ENCODE data around the gene KCTD17. TPM values are rescaled to one million over a fixed set of nuclear protein-coding genes. Genes with fewer than 3 reads are reported as not detected.

KCTD17 gene
- total RNA-seq, 1 donor from 2014 or later: 2.0 TPM

DNA sequence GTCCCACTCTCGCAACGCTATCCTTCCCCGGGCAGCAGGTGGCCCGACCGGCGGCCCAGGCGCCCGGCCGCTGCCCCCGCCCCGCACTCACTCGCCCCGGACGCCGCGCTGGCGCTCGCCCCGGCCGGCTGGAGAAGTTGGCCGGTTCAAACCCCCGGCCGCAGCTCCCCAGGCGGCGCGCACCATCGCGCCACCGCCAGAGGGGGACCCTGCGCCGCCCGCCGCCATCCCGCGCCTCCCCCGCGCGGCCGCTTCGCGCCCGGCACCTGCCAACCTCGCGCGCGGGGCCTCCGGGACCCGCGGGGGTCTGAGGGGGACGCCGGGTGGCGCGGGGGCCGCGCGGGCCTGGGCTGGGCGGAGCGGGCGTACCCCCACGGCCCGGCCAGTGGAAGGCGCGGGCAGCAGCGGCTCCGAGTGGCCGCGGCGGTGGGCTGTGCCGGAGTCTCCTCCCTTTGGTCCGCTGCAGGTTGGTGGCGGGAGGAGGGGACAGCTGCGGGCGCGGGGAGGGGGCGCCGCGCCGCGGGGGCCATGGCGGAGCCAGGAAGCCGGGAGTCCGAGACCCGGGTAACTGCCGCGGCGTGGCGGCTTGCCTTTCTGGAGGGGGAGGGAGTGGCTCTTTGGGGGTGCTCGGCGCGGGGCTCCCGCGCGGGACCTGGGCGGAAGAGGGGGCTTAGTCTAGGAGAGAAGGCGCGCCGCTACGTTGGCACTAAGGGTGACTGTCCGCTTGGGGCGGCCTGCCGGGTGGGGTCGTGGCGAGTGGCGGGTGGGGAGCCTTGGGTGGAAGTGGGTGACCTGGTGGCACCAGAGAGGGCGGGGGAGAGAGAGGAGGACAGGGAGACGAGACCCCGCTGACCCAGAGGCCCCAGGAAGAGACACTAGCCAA is 32.0 kb upstream of the KCTD17 start, which contains the start of the genes MPST and TST:
TSS of gene MPST (plus strand) at position 434 of the 883 bp plus-strand sequence. CDS start at position 529, 95 bp downstream.
TSS of gene TST (minus strand) at position 139 of the 883 bp plus-strand sequence. CDS start 715 bp downstream, outside the sequence.
- DNase-seq (ENCODE audit: low spot score): peak; percentile 85
- peak; percentile 57 for ATAC-seq

DNA sequence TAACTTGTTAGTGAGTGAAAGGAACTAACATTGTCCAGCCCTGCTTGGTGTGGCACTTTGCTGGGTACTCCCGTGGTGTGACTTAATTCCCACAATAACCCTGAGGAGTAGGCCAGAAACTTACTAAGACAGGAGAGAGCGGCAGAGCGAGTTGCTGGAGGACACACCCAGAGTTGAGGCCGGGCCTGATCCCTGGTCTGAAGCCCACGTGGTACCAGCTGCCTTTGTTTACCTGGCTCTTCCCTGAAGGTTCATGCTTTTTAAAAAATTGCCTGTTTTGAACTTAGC is 31.4 kb upstream of the KCTD17 start:
- DNase-seq (ENCODE audit: low spot score) (peak; percentile 69), ATAC-seq (peak; percentile 15)

DNA sequence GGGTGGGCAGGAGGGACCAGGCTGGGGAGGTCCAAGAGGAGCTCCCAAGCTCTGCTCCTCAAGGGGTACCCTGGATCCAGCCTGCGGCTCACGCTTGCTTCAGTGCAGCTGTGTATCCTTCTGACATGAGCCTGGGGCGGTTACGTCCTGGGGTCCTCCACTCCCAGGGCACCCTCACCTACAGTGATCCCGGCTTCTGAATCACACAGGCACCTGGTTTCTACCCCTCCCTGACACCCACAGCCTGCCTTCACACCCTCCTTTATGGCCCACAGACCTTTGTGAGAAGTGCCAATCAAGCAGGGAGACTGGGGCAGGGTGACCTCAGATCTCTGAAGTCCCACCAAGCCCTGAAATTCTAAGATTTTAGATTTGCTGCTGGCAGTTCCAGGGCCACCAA is 30.5 kb upstream of the KCTD17 start:
- ATAC-seq (no peak), DNase-seq (ENCODE audit: low spot score) (no peak)

DNA sequence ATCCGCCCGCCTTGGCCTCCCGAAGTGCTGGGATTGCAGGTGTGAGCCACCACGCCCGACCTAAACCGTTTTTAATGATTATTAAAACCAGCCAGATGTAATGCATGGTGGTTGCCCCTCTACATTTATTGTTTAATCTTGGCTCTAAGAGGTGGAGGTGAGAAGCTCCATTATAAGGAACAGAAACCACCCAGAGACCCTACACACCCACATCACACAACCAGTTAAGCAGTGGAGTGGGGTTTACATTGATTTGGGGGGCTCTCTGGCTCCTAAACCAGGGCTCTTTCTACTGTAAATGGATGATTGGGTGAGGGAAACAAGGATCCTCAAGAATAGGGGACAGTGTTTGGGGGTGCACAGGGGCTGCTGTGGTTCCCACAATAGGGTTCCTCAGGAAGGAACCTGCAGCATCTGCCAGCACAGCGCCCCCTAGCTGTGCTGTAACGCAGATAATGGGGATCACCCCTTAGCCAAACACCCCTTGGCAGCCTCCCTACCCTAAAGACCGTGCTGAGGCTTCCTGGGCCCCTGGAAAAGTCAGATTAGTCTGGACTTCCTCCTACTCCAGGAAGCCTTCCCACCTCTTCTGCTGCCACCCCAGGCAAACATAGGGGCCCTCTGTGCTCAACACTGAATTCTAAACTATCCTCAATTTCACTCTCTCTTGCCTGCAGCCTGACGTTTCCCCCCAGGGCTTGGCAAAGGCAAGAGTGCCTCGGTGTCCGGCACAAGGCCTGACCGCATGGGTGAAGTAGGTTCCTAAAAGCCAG is 29.6 kb upstream of the KCTD17 start:
- ATAC-seq (no peak), DNase-seq (ENCODE audit: low spot score) (no peak)

DNA sequence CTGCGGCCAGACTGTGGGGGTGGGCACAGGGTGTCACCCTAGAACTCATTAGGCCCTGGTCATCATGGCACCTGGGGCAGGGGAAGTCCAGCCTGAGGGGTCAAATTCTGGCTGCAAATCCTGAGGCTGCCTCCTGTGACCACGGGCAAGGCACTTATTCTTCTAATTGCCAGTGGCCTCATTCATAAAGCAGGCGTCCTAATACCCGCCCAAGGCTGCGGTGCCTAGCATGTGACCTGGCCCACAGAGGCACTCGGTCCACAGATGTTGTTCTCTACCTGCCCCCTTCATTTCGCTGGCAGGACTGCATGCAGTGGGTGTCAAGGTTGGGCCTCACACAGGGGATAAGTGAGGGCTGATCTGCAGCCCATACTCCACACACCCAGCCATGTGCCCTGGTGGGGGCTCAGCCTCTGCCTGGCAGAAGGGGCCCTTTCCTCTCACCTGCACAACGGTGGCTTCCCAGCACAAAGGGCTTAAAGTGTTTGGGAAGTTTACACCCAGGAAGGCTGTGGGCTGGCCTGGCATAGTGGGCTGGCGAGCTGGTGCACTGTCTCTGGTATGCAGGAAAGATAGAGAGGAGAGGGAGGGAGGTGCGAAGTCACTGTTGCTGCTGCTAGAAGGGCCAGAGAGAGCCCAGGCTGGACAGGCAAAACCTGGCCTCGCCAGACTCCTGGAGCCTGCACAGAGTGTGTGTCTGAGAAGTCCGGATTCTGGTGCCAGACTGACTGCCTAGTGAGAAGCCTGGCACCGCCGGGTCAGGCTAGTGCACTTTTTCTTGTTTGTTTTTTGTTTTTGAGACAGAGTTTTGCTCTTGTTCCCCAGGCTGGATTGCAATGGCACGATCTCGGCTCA is 28.8 kb upstream of the KCTD17 start:
- DNase-seq (ENCODE audit: low spot score) (peak; percentile 77), ATAC-seq (peak; percentile 38)

DNA sequence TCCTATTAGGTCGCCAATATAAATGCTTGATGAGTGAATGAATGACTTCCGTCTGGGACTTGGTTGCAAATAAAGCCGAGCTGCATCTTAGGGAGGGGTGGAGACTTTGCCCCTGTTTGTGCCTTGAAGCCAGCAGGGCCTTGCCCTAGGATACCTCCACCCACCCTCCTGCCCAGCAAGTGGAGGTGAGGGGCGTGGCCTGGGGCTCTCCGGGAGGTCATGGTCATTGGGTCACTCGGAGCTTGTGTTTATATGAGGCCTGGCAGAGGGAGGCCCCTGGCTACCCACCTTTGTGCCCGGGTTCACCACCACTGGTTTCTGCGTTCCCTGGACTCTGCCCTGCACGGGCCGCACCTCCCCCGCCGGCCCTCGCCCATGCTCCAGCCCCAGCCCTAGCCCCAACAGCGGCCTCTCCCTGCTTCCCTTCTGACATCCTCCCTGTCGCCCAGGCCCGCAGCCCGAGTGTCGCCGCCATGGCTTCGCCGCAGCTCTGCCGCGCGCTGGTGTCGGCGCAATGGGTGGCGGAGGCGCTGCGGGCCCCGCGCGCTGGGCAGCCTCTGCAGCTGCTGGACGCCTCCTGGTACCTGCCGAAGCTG is 27.7 kb upstream of the KCTD17 start:
- peak; percentile 97 for DNase-seq (ENCODE audit: low spot score)
- ATAC-seq: peak; percentile 68

DNA sequence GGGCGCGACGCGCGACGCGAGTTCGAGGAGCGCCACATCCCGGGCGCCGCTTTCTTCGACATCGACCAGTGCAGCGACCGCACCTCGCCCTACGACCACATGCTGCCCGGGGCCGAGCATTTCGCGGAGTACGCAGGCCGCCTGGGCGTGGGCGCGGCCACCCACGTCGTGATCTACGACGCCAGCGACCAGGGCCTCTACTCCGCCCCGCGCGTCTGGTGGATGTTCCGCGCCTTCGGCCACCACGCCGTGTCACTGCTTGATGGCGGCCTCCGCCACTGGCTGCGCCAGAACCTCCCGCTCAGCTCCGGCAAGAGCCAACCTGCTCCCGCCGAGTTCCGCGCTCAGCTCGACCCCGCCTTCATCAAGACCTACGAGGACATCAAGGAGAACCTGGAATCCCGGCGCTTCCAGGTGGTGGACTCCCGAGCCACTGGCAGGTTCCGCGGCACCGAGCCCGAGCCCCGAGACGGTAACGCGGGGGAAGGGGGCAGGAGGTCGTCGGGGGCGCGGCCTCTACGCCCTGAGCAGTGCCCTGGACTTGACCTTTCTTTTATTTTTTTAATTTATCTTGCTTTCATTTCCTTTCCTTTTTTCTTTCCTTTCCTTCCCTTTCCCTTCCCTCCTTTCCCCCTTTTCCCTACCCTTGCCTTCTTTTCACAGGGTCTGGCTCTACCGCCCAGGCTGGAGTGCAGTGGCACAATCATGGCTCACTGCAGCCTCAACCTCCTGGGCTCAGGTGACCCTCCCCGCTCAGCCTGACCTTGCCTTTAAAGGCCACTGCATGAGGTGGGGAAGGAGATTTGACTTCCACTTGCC is 27.0 kb upstream of the KCTD17 start:
- DNase-seq (ENCODE audit: low spot score) (peak; percentile 76), ATAC-seq (peak; percentile 36)

DNA sequence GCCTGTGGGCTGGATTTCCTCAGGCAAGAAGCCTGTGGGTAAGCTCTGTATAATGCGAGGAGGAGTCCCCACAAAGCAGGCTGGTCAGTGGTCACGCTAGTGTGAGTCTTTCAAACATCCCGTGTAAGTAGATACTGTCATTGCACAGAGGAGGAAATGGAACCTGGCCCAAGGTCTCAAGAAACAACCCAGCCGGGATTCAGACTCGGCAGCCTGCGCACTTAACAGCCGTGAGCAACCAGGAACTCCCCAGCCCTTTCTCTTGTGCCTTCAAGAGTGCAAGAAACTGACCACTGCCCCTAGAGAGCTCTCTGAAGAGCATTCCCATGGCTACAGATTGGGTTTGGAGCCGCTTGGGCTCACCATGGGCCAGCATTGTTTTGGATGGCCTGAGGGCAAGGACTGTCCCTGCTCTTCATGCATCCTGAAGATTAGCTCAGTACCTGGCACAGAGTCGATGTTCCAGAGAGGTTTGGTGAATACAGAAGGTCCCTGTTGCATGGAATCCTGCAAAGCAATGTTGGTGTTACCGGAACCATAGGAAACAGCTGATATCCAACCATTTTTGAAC is 26.0 kb upstream of the KCTD17 start:
- ATAC-seq (no peak), DNase-seq (ENCODE audit: low spot score) (no peak)

DNA sequence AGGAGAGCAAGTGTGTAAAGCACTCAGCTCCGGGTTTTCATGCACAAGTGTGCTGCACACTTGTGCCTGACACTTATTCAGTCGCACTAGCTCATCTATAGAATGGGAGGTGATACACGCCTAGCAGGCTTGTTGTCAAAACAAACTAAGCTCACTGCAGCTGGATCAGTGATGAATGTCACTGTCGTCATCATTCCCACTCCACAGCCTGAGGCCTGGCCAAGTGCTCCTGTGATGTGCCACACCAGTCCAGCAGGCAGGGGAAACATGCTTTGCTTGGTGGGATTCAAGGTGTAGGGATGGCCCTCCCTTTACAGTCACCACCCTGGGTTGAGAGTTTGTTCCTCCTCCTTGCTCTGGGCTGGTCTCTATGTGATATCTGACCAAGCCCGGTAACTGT is 25.2 kb upstream of the KCTD17 start:
- ATAC-seq (no peak), DNase-seq (ENCODE audit: low spot score) (no peak)

DNA sequence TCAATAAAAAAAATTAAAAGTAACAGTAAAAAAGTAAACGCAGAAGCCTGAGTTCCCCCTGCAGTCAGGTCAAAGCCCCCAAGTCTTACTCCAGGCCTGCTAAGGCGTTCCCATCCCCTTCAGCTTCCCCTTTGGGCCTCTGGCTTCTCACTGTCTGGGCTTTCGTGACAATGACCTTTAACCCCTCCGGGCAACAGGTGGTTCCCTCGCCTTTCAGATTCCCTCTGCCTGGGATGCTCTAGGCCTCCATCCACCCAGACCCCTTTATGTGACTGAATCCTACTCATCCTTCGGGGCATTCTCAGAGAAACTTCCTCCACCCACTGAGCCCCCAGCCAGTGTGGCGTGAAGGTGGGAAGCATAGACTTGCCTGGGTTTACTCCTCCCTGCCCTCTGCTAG is 24.0 kb upstream of the KCTD17 start:
- ATAC-seq: no peak
- DNase-seq (ENCODE audit: low spot score): no peak

DNA sequence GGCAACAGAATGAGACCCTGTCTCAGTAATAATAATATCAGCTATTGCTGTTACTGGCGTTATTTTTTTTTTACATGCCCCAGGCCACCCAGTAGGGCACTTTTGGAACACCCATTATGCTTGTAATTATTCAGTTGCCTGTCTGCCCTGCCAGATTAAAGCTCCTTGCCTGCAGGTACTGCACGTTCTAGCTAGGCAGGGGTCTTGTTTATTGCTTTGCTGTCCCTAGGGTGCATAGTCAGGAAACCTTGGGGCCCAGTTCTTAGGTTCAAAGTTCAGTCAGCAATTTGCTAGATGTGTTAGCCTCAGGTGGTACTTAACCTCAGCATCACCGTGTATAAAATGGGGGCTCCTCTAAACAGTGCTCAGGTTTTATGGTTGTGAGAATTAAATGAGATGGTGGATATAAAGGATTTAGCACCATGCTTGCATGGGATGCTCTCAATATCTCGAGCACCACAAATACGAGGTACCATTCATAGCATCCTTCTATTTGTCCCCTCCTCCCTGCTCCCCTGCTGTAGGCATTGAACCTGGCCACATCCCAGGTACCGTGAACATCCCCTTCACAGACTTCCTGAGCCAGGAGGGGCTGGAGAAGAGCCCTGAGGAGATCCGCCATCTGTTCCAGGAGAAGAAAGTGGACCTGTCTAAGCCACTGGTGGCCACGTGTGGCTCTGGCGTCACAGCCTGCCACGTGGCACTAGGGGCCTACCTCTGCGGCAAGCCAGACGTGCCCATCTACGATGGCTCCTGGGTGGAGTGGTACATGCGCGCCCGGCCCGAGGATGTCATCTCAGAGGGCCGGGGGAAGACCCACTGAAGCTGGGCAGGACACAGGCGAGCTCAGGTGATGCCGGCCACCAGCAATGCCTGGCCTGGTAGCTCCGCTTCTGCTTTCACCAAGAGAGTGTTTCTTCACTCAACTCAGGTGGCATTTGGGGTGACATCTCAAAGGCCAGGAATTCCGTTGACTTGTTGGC is 22.6 kb upstream of the KCTD17 start:
- ATAC-seq (no peak), DNase-seq (ENCODE audit: low spot score) (peak; percentile 47)

DNA sequence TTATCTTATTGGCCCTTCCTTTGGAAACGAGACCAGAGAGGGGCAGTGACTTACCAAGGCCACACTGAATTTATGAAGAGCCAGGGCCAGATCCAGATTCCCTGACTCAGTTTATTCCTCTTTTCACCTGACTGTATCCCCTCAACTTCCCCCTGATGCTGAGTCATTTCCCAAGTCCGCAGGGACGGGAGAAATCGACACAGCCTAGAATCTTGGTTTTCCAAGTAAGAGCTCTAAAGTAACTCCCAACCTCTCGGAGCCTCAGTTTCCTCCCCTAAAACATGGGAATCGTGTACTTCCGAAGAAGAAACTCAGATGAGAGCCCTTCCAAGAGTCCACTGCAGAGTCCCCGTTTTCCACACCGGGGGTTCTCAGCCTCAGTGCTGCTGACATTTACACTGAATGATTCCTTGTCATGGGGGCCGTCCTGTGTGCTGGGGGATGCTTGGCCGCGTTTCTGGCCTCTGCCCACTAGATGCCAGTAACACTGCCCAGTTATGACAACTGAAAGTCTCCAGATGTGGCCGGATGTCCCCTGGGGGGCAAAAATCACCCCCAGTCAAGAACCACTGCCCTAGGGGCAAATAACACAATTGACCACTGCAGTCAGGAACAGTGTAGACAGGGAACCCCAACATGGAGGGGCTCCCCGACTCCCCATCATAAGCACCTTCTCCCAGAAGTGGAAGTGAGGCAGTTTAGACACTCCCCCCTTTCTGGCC is 20.8 kb upstream of the KCTD17 start:
- DNase-seq (ENCODE audit: low spot score): peak; percentile 47
- ATAC-seq: no peak

DNA sequence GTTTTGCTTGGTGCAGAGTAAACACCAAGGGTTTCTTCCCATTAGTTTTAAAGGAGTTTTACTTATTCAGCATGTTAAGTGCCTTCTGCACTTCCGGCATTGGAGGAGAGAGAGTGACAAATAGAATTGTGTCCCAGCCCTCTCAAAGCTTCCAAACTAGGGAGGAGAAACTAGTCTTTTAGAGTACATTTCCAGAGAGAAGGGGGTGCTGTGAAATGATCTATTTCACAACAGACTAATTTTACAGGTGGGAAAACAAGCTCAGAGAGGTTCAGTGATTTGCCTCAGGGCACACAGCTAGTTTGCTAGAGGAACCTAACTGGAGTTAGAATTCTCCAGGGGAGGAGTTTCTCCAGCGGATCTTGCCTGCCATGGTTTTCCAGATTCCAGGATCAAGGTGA is 19.4 kb upstream of the KCTD17 start:
- ATAC-seq: peak; percentile 4
- DNase-seq (ENCODE audit: low spot score): no peak

DNA sequence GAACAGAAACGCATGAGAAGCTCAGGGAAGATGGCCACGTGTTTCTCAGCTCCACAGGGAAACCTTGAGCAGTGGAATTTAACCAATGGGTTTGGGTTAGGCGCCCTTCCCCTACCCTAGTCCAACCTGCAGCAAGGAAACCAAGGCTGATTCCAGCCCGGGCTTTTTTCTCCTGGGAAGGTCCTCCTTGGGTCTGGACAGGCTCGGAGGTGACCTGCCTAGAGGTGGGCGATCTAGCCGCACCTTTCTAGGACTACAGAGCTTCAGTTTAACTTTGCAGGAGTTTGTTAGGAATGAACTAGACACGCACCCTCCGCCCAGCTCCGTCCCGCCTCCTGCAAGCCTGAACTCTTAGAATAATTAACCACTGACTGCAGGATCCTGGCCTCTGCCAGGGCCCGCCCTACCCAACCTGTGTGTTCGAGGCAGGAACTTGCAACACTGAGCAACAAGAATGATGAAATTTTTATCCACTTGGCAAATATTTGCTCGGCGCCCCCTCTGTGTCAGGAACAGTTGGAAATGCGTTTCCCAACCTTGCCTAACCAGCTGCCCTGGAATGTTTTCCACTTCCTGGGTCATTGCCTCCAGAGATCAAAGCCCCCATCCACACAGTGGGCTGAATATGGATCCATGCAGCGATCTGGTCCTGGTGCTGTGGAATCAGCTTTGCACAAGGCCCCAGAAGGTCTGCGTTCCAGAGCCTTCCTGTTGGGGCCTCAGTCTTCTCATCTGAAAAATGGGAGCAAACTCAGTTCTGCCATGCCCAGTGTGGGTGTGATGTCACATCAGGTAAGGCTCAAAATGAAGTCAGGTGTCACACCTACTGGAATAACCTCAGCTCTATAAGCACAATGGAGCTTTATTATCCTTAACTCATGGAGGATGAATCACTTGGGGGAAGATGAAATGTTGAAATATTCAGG is 18.7 kb upstream of the KCTD17 start:
- ATAC-seq (peak; percentile 70), DNase-seq (ENCODE audit: low spot score) (peak; percentile 95)

DNA sequence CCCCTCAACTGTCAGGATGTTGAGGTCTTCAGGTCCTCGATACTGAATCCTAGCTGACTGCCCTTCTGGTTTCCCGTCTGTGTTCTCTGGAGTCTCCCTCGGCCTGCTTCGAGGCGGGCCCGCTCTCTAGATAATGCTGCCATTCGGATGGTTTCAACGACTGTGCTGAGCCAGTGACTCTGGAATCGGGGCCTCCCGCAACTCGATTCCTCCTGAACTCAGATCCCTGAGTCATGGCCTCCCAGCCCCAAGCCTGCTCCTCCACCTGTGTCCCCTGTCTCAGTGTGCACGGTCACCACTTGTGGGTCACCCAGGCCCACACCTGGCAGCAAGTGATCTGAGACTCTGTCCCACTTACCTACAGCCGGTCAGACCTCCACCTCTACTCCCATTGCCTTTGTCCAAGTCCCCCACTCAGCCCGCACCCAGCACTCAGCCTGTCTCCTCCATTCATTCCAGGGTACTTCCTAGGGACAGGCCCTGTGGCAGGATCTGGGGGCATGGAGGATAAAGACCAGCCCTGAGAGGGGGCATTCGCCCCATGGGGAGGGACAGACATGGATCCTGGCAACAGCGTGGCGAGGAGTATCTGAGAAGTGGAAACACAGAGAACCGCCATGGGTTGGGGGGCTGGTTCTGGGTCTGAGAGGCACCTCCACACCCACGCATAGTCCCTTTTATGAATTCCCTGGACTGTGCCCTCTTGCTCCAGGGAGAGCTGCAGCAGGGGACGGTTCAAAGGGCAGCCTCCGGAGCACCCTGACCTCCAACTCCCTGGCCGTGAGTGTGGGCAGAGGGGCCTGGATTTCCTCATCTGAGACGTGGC is 17.7 kb upstream of the KCTD17 start:
- ATAC-seq (peak; percentile 62), DNase-seq (ENCODE audit: low spot score) (peak; percentile 90)

All from left lobe of liver (tissue), 2 donors.